ENCODE measurements around the gene LMF1. TPM values are rescaled to one million over a fixed set of nuclear protein-coding genes. Genes with fewer than 3 reads are reported as not detected.

The LMF1 gene
- total RNA-seq, 1 donor from 2014 or later, result 14.3 TPM

GRCh38 chr16:882256-882655 is 88.5 kb downstream of the LMF1 start:
- Mint-ChIP-seq H3K36me3 (ENCODE audit: low read depth) (no peaks in the 10 kb centered on the region), H3K4me1 (ENCODE audit: low read depth) (no peaks in the 10 kb centered on the region), H3K27me3 (ENCODE audit: low read depth) (no peaks in the 10 kb centered on the region), H3K4me3 (ENCODE audit: low read depth) (no peak overlapping the region), H3K9me3 (no peaks in the 10 kb centered on the region), H3K27ac (no peak overlapping the region)
- DNase-seq (ENCODE audit: low spot score), result no peak
- intact Hi-C loops (cut with micrococcal nuclease), result no loop called here

GRCh38 chr16:881219-882097 is 89.3 kb downstream of the LMF1 start:
- intact Hi-C loops (cut with micrococcal nuclease), result no loop called here
- H3K9me3 Mint-ChIP-seq, result no peaks in the 10 kb centered on the region
- no peak overlapping the region for H3K27ac Mint-ChIP-seq
- DNase-seq (ENCODE audit: low spot score), result no peak
- H3K27me3 Mint-ChIP-seq (ENCODE audit: low read depth), result no peaks in the 10 kb centered on the region
- H3K36me3 Mint-ChIP-seq (ENCODE audit: low read depth), result no peaks in the 10 kb centered on the region
- no peak overlapping the region for H3K4me3 Mint-ChIP-seq (ENCODE audit: low read depth)
- no peaks in the 10 kb centered on the region for H3K4me1 Mint-ChIP-seq (ENCODE audit: low read depth)

GRCh38 chr16:880471-881171 is 90.2 kb downstream of the LMF1 start:
- no peaks in the 10 kb centered on the region for H3K9me3 Mint-ChIP-seq
- intact Hi-C loops (cut with micrococcal nuclease), result no loop called here
- no peak overlapping the region for H3K4me3 Mint-ChIP-seq (ENCODE audit: low read depth)
- no peaks in the 10 kb centered on the region for H3K27me3 Mint-ChIP-seq (ENCODE audit: low read depth)
- H3K27ac Mint-ChIP-seq, result no peak overlapping the region
- DNase-seq (ENCODE audit: low spot score), result no peak
- no peaks in the 10 kb centered on the region for H3K36me3 Mint-ChIP-seq (ENCODE audit: low read depth)
- no peaks in the 10 kb centered on the region for H3K4me1 Mint-ChIP-seq (ENCODE audit: low read depth)

GRCh38 chr16:879986-880385 is 90.8 kb downstream of the LMF1 start:
- no peaks in the 10 kb centered on the region for H3K27me3 Mint-ChIP-seq (ENCODE audit: low read depth)
- no peaks in the 10 kb centered on the region for H3K36me3 Mint-ChIP-seq (ENCODE audit: low read depth)
- intact Hi-C loops (cut with micrococcal nuclease), result no loop called here

GRCh38 chr16:879461-879861 is 91.3 kb downstream of the LMF1 start:
- intact Hi-C loops (cut with micrococcal nuclease), result no loop called here
- Mint-ChIP-seq H3K4me1 (ENCODE audit: low read depth) (no peaks in the 10 kb centered on the region), H3K4me3 (ENCODE audit: low read depth) (no peak overlapping the region), H3K36me3 (ENCODE audit: low read depth) (no peaks in the 10 kb centered on the region), H3K27me3 (ENCODE audit: low read depth) (no peaks in the 10 kb centered on the region), H3K27ac (no peak overlapping the region), H3K9me3 (no peaks in the 10 kb centered on the region)
- DNase-seq (ENCODE audit: low spot score), result no peak

More at GRCh38 chr16:879986-880385, 90.8 kb downstream of the LMF1 start:
- no peaks in the 10 kb centered on the region for H3K4me1 Mint-ChIP-seq (ENCODE audit: low read depth)
- no peak for DNase-seq (ENCODE audit: low spot score)
- no peak overlapping the region for H3K27ac Mint-ChIP-seq
- H3K9me3 Mint-ChIP-seq, result no peaks in the 10 kb centered on the region
- no peak overlapping the region for H3K4me3 Mint-ChIP-seq (ENCODE audit: low read depth)

- H3K27ac Mint-ChIP-seq, result no peak overlapping the region
These were observed 91.9 kb downstream of the LMF1 start for GRCh38 chr16:878886-879285.

GRCh38 chr16:878072-878784 is 92.6 kb downstream of the LMF1 start:
- no peaks in the 10 kb centered on the region for H3K36me3 Mint-ChIP-seq (ENCODE audit: low read depth)
- H3K4me3 Mint-ChIP-seq (ENCODE audit: low read depth), result no peak overlapping the region
- no peaks in the 10 kb centered on the region for H3K27me3 Mint-ChIP-seq (ENCODE audit: low read depth)
- no peaks in the 10 kb centered on the region for H3K9me3 Mint-ChIP-seq
- no peak for DNase-seq (ENCODE audit: low spot score)
- intact Hi-C loops (cut with micrococcal nuclease), result no loop called here
- H3K27ac Mint-ChIP-seq, result no peak overlapping the region
- no peaks in the 10 kb centered on the region for H3K4me1 Mint-ChIP-seq (ENCODE audit: low read depth)

More at GRCh38 chr16:878886-879285, 91.9 kb downstream of the LMF1 start:
- H3K36me3 Mint-ChIP-seq (ENCODE audit: low read depth), result no peaks in the 10 kb centered on the region
- H3K27me3 Mint-ChIP-seq (ENCODE audit: low read depth), result no peaks in the 10 kb centered on the region
- no peak for DNase-seq (ENCODE audit: low spot score)
- intact Hi-C loops (cut with micrococcal nuclease), result no loop called here
- no peaks in the 10 kb centered on the region for H3K9me3 Mint-ChIP-seq
- H3K4me3 Mint-ChIP-seq (ENCODE audit: low read depth), result no peak overlapping the region
- no peaks in the 10 kb centered on the region for H3K4me1 Mint-ChIP-seq (ENCODE audit: low read depth)

GRCh38 chr16:877242-878071 is 93.3 kb downstream of the LMF1 start:
- Mint-ChIP-seq H3K27me3 (ENCODE audit: low read depth) (no peaks in the 10 kb centered on the region), H3K4me1 (ENCODE audit: low read depth) (no peaks in the 10 kb centered on the region), H3K27ac (no peak overlapping the region), H3K36me3 (ENCODE audit: low read depth) (no peaks in the 10 kb centered on the region), H3K4me3 (ENCODE audit: low read depth) (no peak overlapping the region), H3K9me3 (no peaks in the 10 kb centered on the region)
- intact Hi-C loops (cut with micrococcal nuclease), result no loop called here
- DNase-seq (ENCODE audit: low spot score), result no peak

- Mint-ChIP-seq H3K4me3 (ENCODE audit: low read depth) (no peak overlapping the region), H3K4me1 (ENCODE audit: low read depth) (no peaks in the 10 kb centered on the region), H3K27me3 (ENCODE audit: low read depth) (no peaks in the 10 kb centered on the region), H3K27ac (peak overlapping the region; percentile 27), H3K9me3 (no peaks in the 10 kb centered on the region), H3K36me3 (ENCODE audit: low read depth) (no peaks in the 10 kb centered on the region)
- no peak for DNase-seq (ENCODE audit: low spot score)
- intact Hi-C loops (cut with micrococcal nuclease), result no loop called here
These were observed 94.1 kb downstream of the LMF1 start for GRCh38 chr16:876523-877241.

GRCh38 chr16:876041-876335 is 94.8 kb downstream of the LMF1 start:
- H3K4me3 Mint-ChIP-seq (ENCODE audit: low read depth), result no peak overlapping the region
- intact Hi-C loops (cut with micrococcal nuclease), result no loop called here
- H3K9me3 Mint-ChIP-seq, result no peaks in the 10 kb centered on the region
- H3K4me1 Mint-ChIP-seq (ENCODE audit: low read depth), result no peaks in the 10 kb centered on the region
- no peak overlapping the region for H3K27ac Mint-ChIP-seq
- no peaks in the 10 kb centered on the region for H3K36me3 Mint-ChIP-seq (ENCODE audit: low read depth)
- no peak for DNase-seq (ENCODE audit: low spot score)
- H3K27me3 Mint-ChIP-seq (ENCODE audit: low read depth), result no peaks in the 10 kb centered on the region

- Mint-ChIP-seq H3K27ac (no peak overlapping the region), H3K36me3 (ENCODE audit: low read depth) (no peaks in the 10 kb centered on the region), H3K9me3 (no peaks in the 10 kb centered on the region), H3K4me1 (ENCODE audit: low read depth) (no peaks in the 10 kb centered on the region), H3K27me3 (ENCODE audit: low read depth) (no peaks in the 10 kb centered on the region), H3K4me3 (ENCODE audit: low read depth) (no peak overlapping the region)
- intact Hi-C loops (cut with micrococcal nuclease), result no loop called here
- no peak for DNase-seq (ENCODE audit: low spot score)
These were observed 95.4 kb downstream of the LMF1 start for GRCh38 chr16:875182-876040.
